ENCODE measurements around the gene GABPB2. TPM values are rescaled to one million over a fixed set of nuclear protein-coding genes. Genes with fewer than 3 reads are reported as not detected.
A peak's percentile ranks its signal among the peaks of the same experiment; 100 is the strongest.

The GABPB2 gene
- polyA plus RNA-seq, 1 of the 3 experiments (the other 2 are of a cell fraction): 2.4 TPM

DNA sequence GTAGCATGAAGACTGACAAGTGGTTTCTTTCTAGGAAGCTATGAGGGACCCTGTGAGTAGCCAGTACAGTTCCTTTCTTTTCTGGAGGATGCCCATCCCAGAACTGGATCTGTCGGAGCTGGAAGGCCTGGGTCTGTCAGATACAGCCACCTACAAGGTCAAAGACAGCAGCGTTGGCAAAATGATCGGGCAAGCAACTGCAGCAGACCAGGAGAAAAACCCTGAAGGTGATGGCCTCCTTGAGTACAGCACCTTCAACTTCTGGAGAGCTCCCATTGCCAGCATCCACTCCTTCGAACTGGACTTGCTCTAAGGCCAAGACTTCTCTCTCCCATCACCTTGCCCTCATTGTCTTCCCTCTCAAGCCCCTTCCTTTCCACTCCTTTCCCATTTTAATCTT is 3.4 kb upstream of the GABPB2 start:
- no peak for DNase-seq
- H3K79me2 ChIP-seq (ENCODE audit: insufficient read depth): peaks cover 73% of the 10 kb centered on the region
- peaks cover 9 to 13% of the 10 kb centered on the region in 2 experiments for H3K4me1 ChIP-seq (ENCODE audit: control insufficient read depth in 1 of 2, insufficient read depth in 2 of 2, low read depth in 1 of 2, low read length in 1 of 2)
- ChIA-PET POLR2A (interaction anchor here (0.6 kb wide), 1 partner anchor 89 kb away, joined by 3 read pairs; the partner anchor contains the start of gene TNFAIP8L2), CTCF (interaction anchor here (0.7 to 1.9 kb wide), 4 partner anchors 19 to 89 kb away, joined by 3 to 8 read pairs (median 6); partner anchors contain the start of genes C1orf56, MINDY1 and TNFAIP8L2)
- no peaks in the 10 kb centered on the region for H3K9me3 ChIP-seq
- peaks cover 53% of the 10 kb centered on the region for H3F3A ChIP-seq (replicated peaks; ENCODE audit: insufficient read depth)
- H3K27me3 ChIP-seq (ENCODE audit: insufficient read depth): no peaks in the 10 kb centered on the region
- H3K4me2 ChIP-seq: no peak overlapping the region
- H3K9ac ChIP-seq: no peak overlapping the region
- 100% methylated on average over 2 of the region's 4 CpGs for WGBS (ENCODE audit: low lambda C conversion rate)
- no peaks in the 10 kb centered on the region for H3K9me2 ChIP-seq
- TF ChIP-seq USF2 (IDR thresholded peaks at IDR 0.05; ENCODE audit: borderline replicate concordance, low read depth, low read length): no peak
- TF ChIP-seq FOXM1 (IDR thresholded peaks at IDR 0.05; ENCODE audit: low read depth): no peak
- no peak for TF ChIP-seq NFIC (IDR thresholded peaks at IDR 0.05; ENCODE audit: borderline replicate concordance)
- no peak for TF ChIP-seq JUND (IDR thresholded peaks at IDR 0.05)
- no peak for TF ChIP-seq GABPA (IDR thresholded peaks at IDR 0.05; ENCODE audit: low read depth)
- no peak for TF ChIP-seq TCF12 (IDR thresholded peaks at IDR 0.05)
- TF ChIP-seq, protein P1, sequence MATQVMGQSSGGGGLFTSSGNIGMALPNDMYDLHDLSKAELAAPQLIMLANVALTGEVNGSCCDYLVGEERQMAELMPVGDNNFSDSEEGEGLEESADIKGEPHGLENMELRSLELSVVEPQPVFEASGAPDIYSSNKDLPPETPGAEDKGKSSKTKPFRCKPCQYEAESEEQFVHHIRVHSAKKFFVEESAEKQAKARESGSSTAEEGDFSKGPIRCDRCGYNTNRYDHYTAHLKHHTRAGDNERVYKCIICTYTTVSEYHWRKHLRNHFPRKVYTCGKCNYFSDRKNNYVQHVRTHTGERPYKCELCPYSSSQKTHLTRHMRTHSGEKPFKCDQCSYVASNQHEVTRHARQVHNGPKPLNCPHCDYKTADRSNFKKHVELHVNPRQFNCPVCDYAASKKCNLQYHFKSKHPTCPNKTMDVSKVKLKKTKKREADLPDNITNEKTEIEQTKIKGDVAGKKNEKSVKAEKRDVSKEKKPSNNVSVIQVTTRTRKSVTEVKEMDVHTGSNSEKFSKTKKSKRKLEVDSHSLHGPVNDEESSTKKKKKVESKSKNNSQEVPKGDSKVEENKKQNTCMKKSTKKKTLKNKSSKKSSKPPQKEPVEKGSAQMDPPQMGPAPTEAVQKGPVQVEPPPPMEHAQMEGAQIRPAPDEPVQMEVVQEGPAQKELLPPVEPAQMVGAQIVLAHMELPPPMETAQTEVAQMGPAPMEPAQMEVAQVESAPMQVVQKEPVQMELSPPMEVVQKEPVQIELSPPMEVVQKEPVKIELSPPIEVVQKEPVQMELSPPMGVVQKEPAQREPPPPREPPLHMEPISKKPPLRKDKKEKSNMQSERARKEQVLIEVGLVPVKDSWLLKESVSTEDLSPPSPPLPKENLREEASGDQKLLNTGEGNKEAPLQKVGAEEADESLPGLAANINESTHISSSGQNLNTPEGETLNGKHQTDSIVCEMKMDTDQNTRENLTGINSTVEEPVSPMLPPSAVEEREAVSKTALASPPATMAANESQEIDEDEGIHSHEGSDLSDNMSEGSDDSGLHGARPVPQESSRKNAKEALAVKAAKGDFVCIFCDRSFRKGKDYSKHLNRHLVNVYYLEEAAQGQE (IDR thresholded peaks at IDR 0.05; ENCODE audit: low read depth, low read length): no peak
- no peak for TF ChIP-seq EP300 (IDR thresholded peaks at IDR 0.05; ENCODE audit: borderline replicate concordance in 1 of 2, low read depth in 1 of 2, low read length in 1 of 2)
- no peak for TF ChIP-seq RFX5 (IDR thresholded peaks at IDR 0.05; ENCODE audit: low read length)
- TF ChIP-seq RXRA (IDR thresholded peaks at IDR 0.05; ENCODE audit: borderline replicate concordance, low read depth): no peak
- H2AFZ ChIP-seq (ENCODE audit: low read depth): no peak overlapping the region
- H3K4me3 ChIP-seq (ENCODE audit: low read depth in 2 of 2, low read length in 1 of 2): no peak overlapping the region
- H4K20me1 ChIP-seq (ENCODE audit: insufficient read depth): peaks cover 32% of the 10 kb centered on the region
- H3K36me3 ChIP-seq (replicated peaks in 1 of 2; ENCODE audit: control insufficient read depth in 1 of 2, insufficient read depth in 2 of 2, low read length in 1 of 2): peaks cover 21 to 45% of the 10 kb centered on the region in 2 experiments
- peak overlapping the region in 1 of 2 experiments; percentile 29; a peak in 1 of 4 replicates for H3K27ac ChIP-seq (ENCODE audit: low read depth in 2 of 2, low read length in 1 of 2)

DNA sequence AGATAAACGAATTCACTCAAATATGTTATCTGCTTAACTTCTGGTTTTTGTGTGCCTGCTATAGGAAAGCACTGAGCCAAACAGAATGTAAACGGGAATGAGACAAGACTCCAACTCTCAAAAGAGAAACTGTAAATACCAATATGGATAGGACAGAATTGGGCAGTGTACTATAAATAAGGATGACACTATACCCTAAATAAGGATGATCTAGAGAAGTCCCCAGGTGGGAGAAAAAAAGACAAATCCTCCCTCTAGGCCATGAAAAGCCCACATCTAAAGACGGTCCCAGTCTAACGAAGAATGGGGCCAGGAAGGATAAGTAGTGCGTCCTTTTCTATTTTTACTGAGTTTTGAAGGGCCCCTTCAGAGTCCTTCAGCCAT is 1.5 kb upstream of the GABPB2 start:
- CTCF ChIA-PET: no interaction called here
- Histone ChIP-seq H3K4me3 (ENCODE audit: low read depth in 2 of 2, low read length in 1 of 2) (no peak overlapping the region), H2AFZ (ENCODE audit: low read depth) (no peak overlapping the region), H3K27me3 (ENCODE audit: insufficient read depth) (no peaks in the 10 kb centered on the region), H4K20me1 (ENCODE audit: insufficient read depth) (peaks cover 31% of the 10 kb centered on the region), H3K36me3 (replicated peaks in 1 of 2; ENCODE audit: control insufficient read depth in 1 of 2, insufficient read depth in 2 of 2, low read length in 1 of 2) (peaks cover 21 to 43% of the 10 kb centered on the region in 2 experiments), H3K4me2 (no peak overlapping the region), H3K79me2 (ENCODE audit: insufficient read depth) (peaks cover 58% of the 10 kb centered on the region), H3K9me3 (no peaks in the 10 kb centered on the region), H3K9ac (no peak overlapping the region), H3K9me2 (no peaks in the 10 kb centered on the region), H3K27ac (ENCODE audit: low read depth in 2 of 2, low read length in 1 of 2) (peak overlapping the region in 1 of 2 experiments; percentile 91; a peak in 1 of 4 replicates), H3F3A (replicated peaks; ENCODE audit: insufficient read depth) (peaks cover 47% of the 10 kb centered on the region), H3K4me1 (ENCODE audit: control insufficient read depth in 1 of 2, insufficient read depth in 2 of 2, low read depth in 1 of 2, low read length in 1 of 2) (peaks cover 5 to 12% of the 10 kb centered on the region in 2 experiments; a peak in 3 of 4 replicates)
- WGBS (ENCODE audit: low lambda C conversion rate): 87% methylated on average over 5 of the region's 5 CpGs
- POLR2A ChIA-PET: no interaction called here
- DNase-seq: no peak
- TF ChIP-seq, protein P2, sequence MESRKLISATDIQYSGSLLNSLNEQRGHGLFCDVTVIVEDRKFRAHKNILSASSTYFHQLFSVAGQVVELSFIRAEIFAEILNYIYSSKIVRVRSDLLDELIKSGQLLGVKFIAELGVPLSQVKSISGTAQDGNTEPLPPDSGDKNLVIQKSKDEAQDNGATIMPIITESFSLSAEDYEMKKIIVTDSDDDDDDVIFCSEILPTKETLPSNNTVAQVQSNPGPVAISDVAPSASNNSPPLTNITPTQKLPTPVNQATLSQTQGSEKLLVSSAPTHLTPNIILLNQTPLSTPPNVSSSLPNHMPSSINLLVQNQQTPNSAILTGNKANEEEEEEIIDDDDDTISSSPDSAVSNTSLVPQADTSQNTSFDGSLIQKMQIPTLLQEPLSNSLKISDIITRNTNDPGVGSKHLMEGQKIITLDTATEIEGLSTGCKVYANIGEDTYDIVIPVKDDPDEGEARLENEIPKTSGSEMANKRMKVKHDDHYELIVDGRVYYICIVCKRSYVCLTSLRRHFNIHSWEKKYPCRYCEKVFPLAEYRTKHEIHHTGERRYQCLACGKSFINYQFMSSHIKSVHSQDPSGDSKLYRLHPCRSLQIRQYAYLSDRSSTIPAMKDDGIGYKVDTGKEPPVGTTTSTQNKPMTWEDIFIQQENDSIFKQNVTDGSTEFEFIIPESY (IDR thresholded peaks at IDR 0.05; ENCODE audit: borderline replicate concordance, low read depth): no peak
- TF ChIP-seq SIN3A (IDR thresholded peaks at IDR 0.05; ENCODE audit: borderline replicate concordance, low read depth, low read length): no peak
- TF ChIP-seq ELF1 (IDR thresholded peaks at IDR 0.05): no peak
- TF ChIP-seq FOXM1 (IDR thresholded peaks at IDR 0.05; ENCODE audit: low read depth): no peak
- TF ChIP-seq USF2 (IDR thresholded peaks at IDR 0.05; ENCODE audit: borderline replicate concordance, low read depth, low read length): no peak
- no peak for TF ChIP-seq RFX5 (IDR thresholded peaks at IDR 0.05; ENCODE audit: low read length)
- no peak for TF ChIP-seq IRF3 (IDR thresholded peaks at IDR 0.05; ENCODE audit: low read depth, low read length)
- TF ChIP-seq EZH2phosphoT487 (IDR thresholded peaks at IDR 0.05; ENCODE audit: borderline replicate concordance, low read depth): no peak
- no peak for TF ChIP-seq CHD2 (IDR thresholded peaks at IDR 0.05; ENCODE audit: low read length, partially characterized antibody)
- TF ChIP-seq SMC3 (IDR thresholded peaks at IDR 0.05; ENCODE audit: low read depth, low read length): no peak
- no peak for TF ChIP-seq GATA2 (CRISPR knock-in tag; IDR thresholded peaks at IDR 0.05)
- TF ChIP-seq YY1 (IDR thresholded peaks at IDR 0.05; ENCODE audit: low read depth): no peak

Data from SK-N-SH (cell line).